Duodenal mucosa (tissue), 2 donors: ENCODE results near the gene ERICH3.

Experiments
- H3K27ac ChIP-seq: one replicate; pipeline ENCODE4 v1.7.0; 2013; ENCODE audit warnings: low read depth, low read length
- H3K27me3 ChIP-seq, 2 donors: one replicate each; pipeline ENCODE4 v1.7.0; 2013; ENCODE audit warnings: low read length in 2 of 2, control low read depth in 1 of 2; ENCODE audit not compliant: insufficient read depth in 2 of 2, control insufficient read depth in 1 of 2
- H3K36me3 ChIP-seq, 2 donors: one replicate each; pipeline ENCODE4 v1.7.0; 2013; ENCODE audit warnings: low read length in 2 of 2, control low read depth in 1 of 2; ENCODE audit not compliant: insufficient read depth in 2 of 2, control insufficient read depth in 1 of 2
- H3K4me1 ChIP-seq, 2 donors: one replicate each; pipeline ENCODE4 v1.7.0; 2013; ENCODE audit warnings: low read length in 2 of 2, control low read depth in 1 of 2; ENCODE audit not compliant: insufficient read depth in 2 of 2, control insufficient read depth in 1 of 2
- H3K4me3 ChIP-seq, 2 donors: one replicate each; pipeline ENCODE4 v1.7.0; 2013; ENCODE audit warnings: low read length in 2 of 2, low read depth in 1 of 2
- H3K9ac ChIP-seq, 2 donors: one replicate each; pipeline ENCODE4 v1.7.0; 2013; ENCODE audit warnings: low read length in 2 of 2, low read depth in 1 of 2
- H3K9me3 ChIP-seq, 2 donors: one replicate each; pipeline ENCODE4 v1.7.0; 2013; ENCODE audit warnings: low read length in 2 of 2, control low read depth in 1 of 2; ENCODE audit not compliant: control insufficient read depth in 1 of 2

The ERICH3 gene

DNA sequence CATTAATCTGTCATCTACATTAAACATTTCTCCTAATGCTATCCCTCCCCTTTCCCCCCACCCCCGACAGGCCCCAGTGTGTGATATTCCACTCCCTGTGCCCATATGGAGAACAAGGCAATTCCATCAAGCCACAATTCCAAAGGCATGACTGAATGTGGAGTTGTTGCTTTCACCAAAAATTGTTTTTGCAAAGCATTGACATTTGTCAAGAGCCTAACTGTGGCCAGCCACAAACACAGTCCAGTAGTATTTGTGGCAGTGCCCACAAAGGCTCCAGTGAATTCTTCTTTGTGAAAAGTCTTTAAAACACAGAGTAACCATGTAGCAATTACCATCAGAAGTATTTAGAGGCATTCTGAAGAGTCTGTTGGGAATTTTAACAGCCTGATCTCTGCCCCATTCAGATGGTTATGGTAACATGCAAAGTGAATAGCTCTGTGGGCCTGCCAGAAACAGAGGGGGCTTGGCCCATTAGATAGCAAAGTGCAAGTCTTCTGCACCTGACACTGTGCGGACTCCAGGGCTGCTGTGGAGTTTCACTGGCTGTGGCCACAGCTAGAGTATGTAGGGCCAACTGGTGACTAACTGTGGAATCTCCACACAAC is 149.6 kb downstream of the ERICH3 start:
- no peaks in the 10 kb centered on the region for H3K36me3 ChIP-seq
- no peak overlapping the region for H3K9ac ChIP-seq

DNA sequence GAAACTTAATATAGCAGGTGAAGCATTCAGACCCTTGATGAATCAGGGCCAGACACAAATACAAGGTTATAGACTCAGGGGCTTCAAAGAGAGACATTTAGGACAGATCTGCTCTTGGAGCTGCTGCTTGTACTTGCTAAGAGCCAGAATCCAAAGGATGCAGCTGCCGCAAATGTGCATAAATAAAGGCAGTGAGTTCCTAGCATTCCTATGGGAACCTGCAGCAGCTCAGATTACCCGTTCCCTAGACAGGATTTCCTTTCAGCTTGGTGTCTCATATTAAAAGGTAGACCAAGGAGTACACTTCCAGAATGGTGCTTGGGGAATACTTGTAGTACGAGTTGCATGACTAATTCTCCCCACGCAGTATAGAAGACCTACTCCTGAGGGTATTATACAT is 151.4 kb downstream of the ERICH3 start:
- no peaks in the 10 kb centered on the region for H3K9me3 ChIP-seq
- H3K4me3 ChIP-seq, result no peak overlapping the region
- no peaks in the 10 kb centered on the region for H3K4me1 ChIP-seq
- no peak overlapping the region for H3K9ac ChIP-seq
- no peaks in the 10 kb centered on the region for H3K36me3 ChIP-seq
- H3K27ac ChIP-seq, result no peak overlapping the region
- H3K27me3 ChIP-seq, result no peaks in the 10 kb centered on the region

More for the DNA sequence above, 149.6 kb downstream of the ERICH3 start:
- H3K4me3 ChIP-seq, result no peak overlapping the region
- no peak overlapping the region for H3K27ac ChIP-seq
- H3K9me3 ChIP-seq, result no peaks in the 10 kb centered on the region
- no peaks in the 10 kb centered on the region for H3K27me3 ChIP-seq
- H3K4me1 ChIP-seq, result no peaks in the 10 kb centered on the region
